Muscle layer of colon (tissue), 2 donors: ENCODE measurements around the gene SLC30A3.

Experiments used
- H3K27ac ChIP-seq: one replicate; pipeline ENCODE4 v1.7.0; 2013; ENCODE audit warnings: low read depth, mild to moderate bottlenecking, low read length, moderate library complexity
- H3K27me3 ChIP-seq, 2 donors: one replicate each; pipeline ENCODE4 v1.7.0; 2013; ENCODE audit warnings: low read length in 2 of 2, mild to moderate bottlenecking in 2 of 2; ENCODE audit not compliant: insufficient read depth in 2 of 2, control insufficient read depth in 1 of 2
- H3K36me3 ChIP-seq: one replicate; pipeline ENCODE4 v1.7.0; 2013; ENCODE audit warnings: mild to moderate bottlenecking, low read length; ENCODE audit not compliant: insufficient read depth
- H3K4me1 ChIP-seq: one replicate; pipeline ENCODE4 v1.7.0; 2013; ENCODE audit warnings: mild to moderate bottlenecking, low read length; ENCODE audit not compliant: insufficient read depth
- H3K4me3 ChIP-seq, 2 donors: one replicate each; pipeline ENCODE4 v1.7.0; 2013; ENCODE audit warnings: low read length in 2 of 2, low read depth in 1 of 2, mild to moderate bottlenecking in 1 of 2, moderate library complexity in 1 of 2
- H3K9ac ChIP-seq: one replicate; pipeline ENCODE4 v1.7.0; 2013; ENCODE audit warnings: low read length
- H3K9me3 ChIP-seq: one replicate; pipeline ENCODE4 v1.7.0; 2013; ENCODE audit warnings: mild to moderate bottlenecking, low read length
- donor health status: abdominal sarcoma.
- donor health status: Adenocarcinoma of cecum.

SLC30A3 gene

GRCh38 chr2:27241761-27242613, 20.9 kb downstream of the SLC30A3 start:
- H3K4me1 ChIP-seq: no peaks in the 10 kb centered on the region
- H3K36me3 ChIP-seq: peaks cover 56% of the 10 kb centered on the region
- H3K27me3 ChIP-seq: no peaks in the 10 kb centered on the region
- H3K4me3 ChIP-seq: no peak overlapping the region
- H3K9ac ChIP-seq: no peak overlapping the region
- no peak overlapping the region for H3K27ac ChIP-seq
- H3K9me3 ChIP-seq: no peaks in the 10 kb centered on the region

DNA sequence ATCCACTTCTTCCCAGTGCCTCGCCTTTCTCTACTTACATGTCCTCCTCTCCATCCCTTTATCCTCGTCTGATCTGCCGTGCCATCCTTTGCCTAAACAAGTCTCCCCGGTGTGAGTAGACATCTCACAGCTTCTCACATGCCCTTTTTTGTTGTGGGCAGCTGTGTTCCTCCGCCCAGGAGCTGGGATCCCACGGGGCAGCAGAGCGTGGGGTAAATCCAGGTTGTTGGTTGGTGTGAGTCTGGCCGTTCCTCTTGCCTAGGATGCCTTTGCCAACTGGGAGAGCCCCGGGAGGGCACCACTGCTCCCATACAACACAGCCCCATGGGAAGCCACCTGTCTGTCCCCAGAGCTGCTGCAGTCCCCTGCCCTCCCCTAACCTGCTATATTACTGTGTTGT, 22.4 kb downstream of the SLC30A3 start:
- H3K27me3 ChIP-seq: no peaks in the 10 kb centered on the region
- H3K4me1 ChIP-seq: no peaks in the 10 kb centered on the region
- H3K36me3 ChIP-seq: peaks cover 70% of the 10 kb centered on the region
- H3K27ac ChIP-seq: no peak overlapping the region
- no peak overlapping the region for H3K9ac ChIP-seq
- no peak overlapping the region for H3K4me3 ChIP-seq
- H3K9me3 ChIP-seq: no peaks in the 10 kb centered on the region

DNA sequence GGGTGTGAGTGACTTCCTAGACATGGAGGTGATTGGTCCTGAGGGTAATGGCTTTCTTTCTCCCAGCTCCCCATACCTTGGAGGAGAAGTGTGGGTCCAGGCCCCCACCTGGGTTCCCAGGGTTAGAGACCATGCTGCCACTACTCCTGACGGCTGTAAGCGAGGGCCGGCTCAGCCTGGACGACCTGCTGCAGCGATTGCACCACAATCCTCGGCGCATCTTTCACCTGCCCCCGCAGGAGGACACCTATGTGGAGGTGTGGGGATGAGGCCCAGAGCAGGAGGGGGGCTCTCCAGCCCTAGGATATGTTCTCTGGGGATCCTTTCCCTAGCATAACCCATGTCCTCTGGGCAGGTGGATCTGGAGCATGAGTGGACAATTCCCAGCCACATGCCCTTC, 23.9 kb downstream of the SLC30A3 start:
- H3K4me1 ChIP-seq: no peaks in the 10 kb centered on the region
- no peak overlapping the region for H3K9ac ChIP-seq
- no peak overlapping the region for H3K27ac ChIP-seq
- no peaks in the 10 kb centered on the region for H3K9me3 ChIP-seq
- H3K4me3 ChIP-seq: no peak overlapping the region
- no peaks in the 10 kb centered on the region for H3K27me3 ChIP-seq
- H3K36me3 ChIP-seq: peaks cover 77% of the 10 kb centered on the region

- no peak overlapping the region for H3K27ac ChIP-seq
- no peak overlapping the region for H3K4me3 ChIP-seq
- no peak overlapping the region for H3K9ac ChIP-seq
- H3K36me3 ChIP-seq: peaks cover 78% of the 10 kb centered on the region
- H3K4me1 ChIP-seq: no peaks in the 10 kb centered on the region
- H3K9me3 ChIP-seq: no peaks in the 10 kb centered on the region
- H3K27me3 ChIP-seq: no peaks in the 10 kb centered on the region
Observed at GRCh38 chr2:27237341-27237945, 25.4 kb downstream of the SLC30A3 start.

- peaks cover 80% of the 10 kb centered on the region for H3K36me3 ChIP-seq
- no peak overlapping the region for H3K4me3 ChIP-seq
- no peak overlapping the region for H3K27ac ChIP-seq
- H3K9me3 ChIP-seq: no peaks in the 10 kb centered on the region
- no peaks in the 10 kb centered on the region for H3K4me1 ChIP-seq
- H3K27me3 ChIP-seq: no peaks in the 10 kb centered on the region
- H3K9ac ChIP-seq: no peak overlapping the region
Observed at GRCh38 chr2:27236626-27237025, 26.2 kb downstream of the SLC30A3 start.

- Histone ChIP-seq H3K4me1 (no peaks in the 10 kb centered on the region), H3K9me3 (no peaks in the 10 kb centered on the region), H3K27ac (no peak overlapping the region), H3K9ac (no peak overlapping the region), H3K27me3 (no peaks in the 10 kb centered on the region), H3K4me3 (no peak overlapping the region), H3K36me3 (peaks cover 81% of the 10 kb centered on the region)
Observed at GRCh38 chr2:27236136-27236535, 26.7 kb downstream of the SLC30A3 start.

DNA sequence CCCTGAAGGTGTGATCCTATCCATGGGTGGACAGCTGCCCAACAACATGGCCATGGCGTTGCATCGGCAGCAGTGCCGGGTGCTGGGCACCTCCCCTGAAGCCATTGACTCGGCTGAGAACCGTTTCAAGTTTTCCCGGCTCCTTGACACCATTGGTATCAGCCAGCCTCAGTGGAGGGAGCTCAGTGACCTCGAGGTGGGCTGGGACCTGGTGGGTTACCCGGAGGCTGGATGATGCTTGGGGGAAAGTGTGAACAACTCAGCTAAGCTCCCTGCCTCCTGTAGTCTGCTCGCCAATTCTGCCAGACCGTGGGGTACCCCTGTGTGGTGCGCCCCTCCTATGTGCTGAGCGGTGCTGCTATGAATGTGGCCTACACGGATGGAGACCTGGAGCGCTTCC, 29.5 kb downstream of the SLC30A3 start:
- H3K27ac ChIP-seq: no peak overlapping the region
- no peaks in the 10 kb centered on the region for H3K9me3 ChIP-seq
- no peak overlapping the region for H3K9ac ChIP-seq
- H3K4me1 ChIP-seq: no peaks in the 10 kb centered on the region
- H3K27me3 ChIP-seq: no peaks in the 10 kb centered on the region
- H3K36me3 ChIP-seq: peaks cover 66% of the 10 kb centered on the region
- H3K4me3 ChIP-seq: no peak overlapping the region

DNA sequence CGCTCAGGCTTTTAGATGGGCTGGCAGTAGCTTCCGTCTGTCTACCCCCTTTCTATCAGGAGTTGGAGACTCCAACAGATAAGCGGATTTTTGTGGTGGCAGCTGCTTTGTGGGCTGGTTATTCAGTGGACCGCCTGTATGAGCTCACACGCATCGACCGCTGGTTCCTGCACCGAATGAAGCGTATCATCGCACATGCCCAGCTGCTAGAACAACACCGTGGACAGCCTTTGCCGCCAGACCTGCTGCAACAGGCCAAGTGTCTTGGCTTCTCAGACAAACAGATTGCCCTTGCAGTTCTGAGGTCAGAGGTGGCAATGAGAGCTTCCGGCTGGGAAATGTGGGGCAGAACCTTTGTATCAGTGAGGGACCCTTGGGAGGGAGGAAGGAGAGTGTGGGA, 30.9 kb downstream of the SLC30A3 start:
- Histone ChIP-seq H3K4me1 (no peaks in the 10 kb centered on the region), H3K36me3 (peaks cover 68% of the 10 kb centered on the region), H3K27me3 (no peaks in the 10 kb centered on the region), H3K9me3 (no peaks in the 10 kb centered on the region), H3K4me3 (no peak overlapping the region), H3K27ac (no peak overlapping the region), H3K9ac (no peak overlapping the region)

GRCh38 chr2:27227501-27227900, 35.3 kb downstream of the SLC30A3 start:
- Histone ChIP-seq H3K27me3 (no peaks in the 10 kb centered on the region), H3K4me1 (no peaks in the 10 kb centered on the region), H3K9ac (no peak overlapping the region), H3K36me3 (peaks cover 60% of the 10 kb centered on the region), H3K27ac (no peak overlapping the region), H3K9me3 (no peaks in the 10 kb centered on the region), H3K4me3 (no peak overlapping the region)

DNA sequence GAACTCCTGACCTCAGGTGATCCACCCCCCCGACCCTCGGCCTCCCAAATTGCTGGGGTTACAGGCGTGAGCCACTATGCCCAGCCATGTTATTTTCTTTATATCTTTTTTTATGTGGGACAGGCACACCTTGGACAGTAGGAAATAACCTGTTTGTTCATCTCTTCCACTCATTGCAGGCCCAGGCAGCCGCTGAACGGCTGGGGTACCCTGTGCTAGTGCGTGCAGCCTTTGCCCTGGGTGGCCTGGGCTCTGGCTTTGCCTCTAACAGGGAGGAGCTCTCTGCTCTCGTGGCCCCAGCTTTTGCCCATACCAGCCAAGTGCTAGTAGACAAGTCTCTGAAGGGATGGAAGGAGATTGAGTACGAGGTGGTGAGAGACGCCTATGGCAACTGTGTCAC, 37.3 kb downstream of the SLC30A3 start:
- H3K27me3 ChIP-seq: no peaks in the 10 kb centered on the region
- H3K27ac ChIP-seq: no peak overlapping the region
- no peak overlapping the region for H3K4me3 ChIP-seq
- no peaks in the 10 kb centered on the region for H3K4me1 ChIP-seq
- no peak overlapping the region for H3K9ac ChIP-seq
- H3K9me3 ChIP-seq: no peaks in the 10 kb centered on the region
- peaks cover 54% of the 10 kb centered on the region for H3K36me3 ChIP-seq

- peaks cover 58% of the 10 kb centered on the region for H3K36me3 ChIP-seq
- no peak overlapping the region for H3K27ac ChIP-seq
- H3K9ac ChIP-seq: no peak overlapping the region
- H3K4me1 ChIP-seq: peaks cover under 1% of the 10 kb centered on the region
- no peaks in the 10 kb centered on the region for H3K27me3 ChIP-seq
- H3K9me3 ChIP-seq: no peaks in the 10 kb centered on the region
- H3K4me3 ChIP-seq: no peak overlapping the region
Observed at GRCh38 chr2:27223416-27223815, 39.4 kb downstream of the SLC30A3 start.

DNA sequence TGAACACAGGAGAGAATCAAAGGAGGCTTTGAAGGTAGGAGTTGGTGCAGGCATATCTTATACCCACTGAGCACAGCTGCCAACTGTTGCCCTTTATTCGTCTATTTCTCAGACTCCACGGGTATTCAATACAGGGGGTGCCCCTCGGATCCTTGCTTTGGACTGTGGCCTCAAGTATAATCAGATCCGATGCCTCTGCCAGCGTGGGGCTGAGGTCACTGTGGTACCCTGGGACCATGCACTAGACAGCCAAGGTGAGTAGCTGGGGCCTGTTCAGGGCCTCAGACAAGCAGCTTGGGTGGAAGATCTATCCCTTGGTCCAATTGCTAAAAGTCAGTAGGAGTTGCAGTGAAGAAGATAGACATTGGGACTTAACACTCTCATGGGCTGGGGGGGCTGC, 40.4 kb downstream of the SLC30A3 start:
- H3K27ac ChIP-seq: no peak overlapping the region
- H3K27me3 ChIP-seq: no peaks in the 10 kb centered on the region
- no peaks in the 10 kb centered on the region for H3K9me3 ChIP-seq
- peaks cover 50% of the 10 kb centered on the region for H3K36me3 ChIP-seq
- no peak overlapping the region for H3K4me3 ChIP-seq
- H3K4me1 ChIP-seq: peaks cover 8% of the 10 kb centered on the region
- no peak overlapping the region for H3K9ac ChIP-seq
